Measurements from ENCODE around the gene RNF157.

The RNF157 gene

GRCh38 chr17:76157759-76158158, 82.5 kb downstream of the RNF157 start:
- ATAC-seq, result no peak
- DNase-seq, result no peak

DNA sequence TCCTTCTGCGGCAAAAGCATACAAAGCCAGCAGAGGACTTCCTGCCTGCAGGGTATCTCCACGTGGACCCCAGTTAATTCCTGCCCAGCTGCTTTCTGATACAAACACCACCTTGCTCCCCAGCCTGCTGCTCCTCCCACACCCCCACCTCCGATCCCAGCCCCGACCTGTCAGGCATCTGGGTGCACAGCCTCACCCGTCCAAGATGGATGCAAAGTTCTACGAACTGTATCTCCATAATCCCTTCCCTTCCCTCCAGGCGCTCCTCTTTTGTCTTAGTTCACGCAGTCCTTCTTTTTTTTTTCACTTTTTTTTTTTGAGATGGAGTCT, 83.7 kb downstream of the RNF157 start:
- DNase-seq (no peak), ATAC-seq (no peak)

GRCh38 chr17:76155988-76156661, 84.2 kb downstream of the RNF157 start:
- no peak for ATAC-seq
- DNase-seq, result no peak

- no peak for DNase-seq
- ATAC-seq, result no peak
Observed at GRCh38 chr17:76154936-76155845, 85.1 kb downstream of the RNF157 start.

DNA sequence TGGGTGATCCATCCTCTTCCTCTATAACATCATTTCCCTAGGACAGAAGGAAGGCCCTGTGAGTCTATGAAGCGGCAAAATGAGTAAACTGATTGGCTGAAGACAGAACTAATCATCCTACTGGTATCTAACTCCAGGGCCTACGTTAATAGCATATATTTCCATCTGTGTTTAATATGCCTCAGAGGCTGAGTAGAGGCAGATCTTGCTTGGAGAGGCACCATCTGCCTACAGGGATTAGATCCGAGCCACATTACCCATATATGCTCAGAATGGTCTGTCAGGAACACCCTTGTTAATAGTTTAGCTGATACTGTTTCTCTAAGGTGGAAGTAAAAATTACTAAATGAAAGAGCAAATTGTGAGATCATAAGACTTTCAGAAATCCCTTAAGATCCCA, 86.0 kb downstream of the RNF157 start:
- DNase-seq (no peak), ATAC-seq (no peak)

- DNase-seq, result no peak
Observed at GRCh38 chr17:76153640-76154039, 86.7 kb downstream of the RNF157 start.

DNA sequence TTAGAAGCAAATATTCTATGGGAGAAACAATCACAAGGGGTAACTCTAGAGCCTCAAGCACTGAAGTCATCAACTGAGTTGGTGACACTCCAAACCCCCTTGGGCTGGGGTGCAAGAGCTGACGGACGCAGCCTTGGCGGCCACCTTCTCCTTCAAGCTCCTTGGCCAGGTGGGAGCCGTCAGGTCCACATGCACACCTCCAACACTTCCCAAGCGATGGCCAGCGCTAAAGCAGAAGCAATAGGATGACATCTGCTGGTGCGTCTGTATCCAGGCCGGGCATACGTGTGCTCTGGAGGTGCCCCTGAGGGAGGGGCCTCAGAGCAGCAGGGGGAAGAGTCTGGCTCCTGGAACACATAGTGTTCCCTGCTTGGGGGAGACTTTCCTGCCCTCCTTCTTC, 87.1 kb downstream of the RNF157 start:
- no peak for DNase-seq
- no peak for ATAC-seq

More at GRCh38 chr17:76153640-76154039, 86.7 kb downstream of the RNF157 start:
- no peak for ATAC-seq

DNA sequence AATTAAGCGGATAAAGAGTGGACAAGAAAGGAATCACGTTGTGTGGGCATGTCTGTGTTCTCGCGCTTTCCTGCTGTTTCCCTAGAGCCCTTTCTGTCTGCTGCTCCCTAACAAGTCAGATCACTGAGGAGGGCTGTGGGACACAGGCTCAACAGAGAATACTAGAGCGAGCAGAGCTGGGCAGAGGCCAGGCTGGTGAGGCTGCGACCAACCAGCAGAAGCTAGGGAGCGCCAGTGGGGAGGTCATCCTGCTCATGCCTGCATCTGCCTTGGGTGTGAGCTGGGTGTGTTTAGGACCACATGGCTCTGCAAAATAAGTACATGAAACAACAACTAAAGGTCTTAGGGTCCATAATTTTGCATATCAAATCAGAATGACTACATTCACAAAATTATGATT, 87.7 kb downstream of the RNF157 start:
- ATAC-seq, result no peak
- DNase-seq, result no peak

DNA sequence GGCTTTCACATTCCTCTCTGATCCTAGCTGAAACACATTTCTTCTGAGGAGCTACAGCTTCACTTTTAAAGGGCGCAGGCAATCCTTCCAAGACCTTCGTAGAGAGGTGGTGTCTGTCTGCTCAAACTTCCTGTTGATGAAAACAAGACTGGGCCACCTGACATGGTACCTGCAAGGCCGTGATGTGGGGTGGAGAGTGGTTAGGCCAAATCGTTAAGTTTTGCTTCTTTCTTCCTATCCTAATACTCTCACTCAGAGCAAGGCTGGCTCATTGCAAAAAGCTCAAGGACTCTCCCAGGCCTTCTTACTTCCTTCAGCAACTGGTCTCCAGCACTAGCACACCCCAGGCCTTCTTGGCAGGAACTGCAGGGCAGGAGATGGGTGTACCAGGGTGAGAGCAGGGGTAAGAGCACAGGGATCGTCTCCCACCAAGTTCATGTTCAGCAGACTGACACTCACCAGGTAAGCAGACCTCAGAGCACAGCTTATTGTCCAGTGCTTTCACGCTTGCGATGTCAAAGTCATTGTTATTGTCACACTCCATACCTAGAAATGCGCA, 88.3 kb downstream of the RNF157 start:
- no peak for DNase-seq
- ATAC-seq, result peak; percentile 12

- ATAC-seq, result no peak
Observed at GRCh38 chr17:76150712-76151622, 89.3 kb downstream of the RNF157 start.

GRCh38 chr17:76149214-76149613, 91.1 kb downstream of the RNF157 start:
- DNase-seq (no peak), ATAC-seq (no peak)

More at GRCh38 chr17:76150712-76151622, 89.3 kb downstream of the RNF157 start:
- DNase-seq, result no peak

GRCh38 chr17:76148015-76148326, 92.3 kb downstream of the RNF157 start:
- ATAC-seq (no peak), DNase-seq (no peak)

DNA sequence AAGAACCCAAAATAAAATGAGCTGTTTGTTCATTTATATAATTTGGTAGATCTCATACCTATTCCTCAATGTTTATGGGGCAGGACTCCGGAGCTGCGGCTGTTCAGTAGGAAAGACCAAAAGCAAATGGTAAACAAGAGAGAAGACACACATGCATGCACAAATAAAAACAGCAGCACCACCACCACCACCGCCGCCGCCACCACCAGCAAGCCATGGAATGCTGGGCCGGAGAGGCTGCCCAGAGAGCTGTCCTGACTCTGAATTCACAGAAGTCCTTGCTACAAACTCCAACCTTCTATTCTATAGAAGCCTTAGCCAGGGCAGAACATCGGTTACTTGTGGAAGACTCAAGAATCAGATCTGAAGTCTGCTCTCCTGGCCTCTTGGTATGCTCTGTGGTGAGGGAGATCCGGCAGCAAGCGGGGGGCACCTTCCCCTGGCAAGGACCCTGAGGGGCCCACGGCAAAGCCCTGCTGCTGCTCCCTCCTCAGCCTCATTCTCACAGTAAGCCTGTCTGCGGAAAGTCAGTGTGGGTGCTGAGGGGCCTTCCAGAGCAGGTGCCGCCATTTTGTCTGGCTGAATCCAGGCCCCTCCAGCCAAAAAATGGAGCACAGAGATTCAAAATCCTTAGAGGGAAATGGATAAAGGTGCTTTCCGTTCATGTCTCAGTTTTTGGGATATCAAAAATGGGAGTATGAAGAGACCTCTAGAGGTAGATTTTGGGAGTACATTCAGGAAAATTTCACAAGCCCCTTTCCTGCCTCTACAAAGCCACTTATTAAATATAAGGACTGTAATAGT, 92.9 kb downstream of the RNF157 start:
- DNase-seq (no peak), ATAC-seq (no peak)

DNA sequence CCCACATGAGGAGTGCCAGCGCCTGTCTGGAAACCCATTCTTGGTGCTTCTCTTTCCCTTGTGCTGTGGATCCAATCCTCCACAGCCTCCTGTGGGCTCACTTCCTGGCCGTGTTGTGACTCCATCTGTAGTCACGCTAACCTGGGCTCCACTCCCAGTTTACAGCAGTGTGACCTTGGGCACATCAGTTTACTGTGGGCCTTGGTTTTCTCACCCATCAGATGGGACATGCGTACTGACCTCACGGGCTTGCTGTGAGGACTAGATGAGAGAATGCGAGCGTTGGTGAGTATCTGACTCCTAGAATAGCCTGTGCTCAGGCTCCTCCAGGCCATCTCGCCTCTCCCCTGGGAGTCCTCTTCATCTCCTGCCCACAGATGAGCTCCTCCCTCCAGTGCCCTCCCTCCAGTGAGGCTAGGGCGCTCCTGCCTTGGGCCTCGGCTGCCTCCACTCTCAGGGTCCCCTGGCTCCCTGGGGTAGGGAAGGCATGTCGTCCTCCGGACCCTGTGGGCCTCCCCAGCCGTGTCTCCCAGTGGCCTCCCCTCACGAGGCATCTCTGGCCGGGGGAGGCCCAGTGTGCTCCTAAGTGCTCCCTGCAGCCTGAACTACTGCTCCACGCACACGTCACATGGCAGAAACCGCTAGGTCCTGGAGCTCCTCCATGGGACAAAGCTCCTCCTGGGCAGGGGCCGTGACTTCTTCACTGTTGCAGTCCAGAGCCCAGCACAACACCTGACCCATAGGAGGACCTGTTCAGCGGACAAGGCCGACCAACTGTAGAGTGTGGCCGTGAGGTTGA, 94.0 kb downstream of the RNF157 start:
- DNase-seq (no peak), ATAC-seq (no peak)

DNA sequence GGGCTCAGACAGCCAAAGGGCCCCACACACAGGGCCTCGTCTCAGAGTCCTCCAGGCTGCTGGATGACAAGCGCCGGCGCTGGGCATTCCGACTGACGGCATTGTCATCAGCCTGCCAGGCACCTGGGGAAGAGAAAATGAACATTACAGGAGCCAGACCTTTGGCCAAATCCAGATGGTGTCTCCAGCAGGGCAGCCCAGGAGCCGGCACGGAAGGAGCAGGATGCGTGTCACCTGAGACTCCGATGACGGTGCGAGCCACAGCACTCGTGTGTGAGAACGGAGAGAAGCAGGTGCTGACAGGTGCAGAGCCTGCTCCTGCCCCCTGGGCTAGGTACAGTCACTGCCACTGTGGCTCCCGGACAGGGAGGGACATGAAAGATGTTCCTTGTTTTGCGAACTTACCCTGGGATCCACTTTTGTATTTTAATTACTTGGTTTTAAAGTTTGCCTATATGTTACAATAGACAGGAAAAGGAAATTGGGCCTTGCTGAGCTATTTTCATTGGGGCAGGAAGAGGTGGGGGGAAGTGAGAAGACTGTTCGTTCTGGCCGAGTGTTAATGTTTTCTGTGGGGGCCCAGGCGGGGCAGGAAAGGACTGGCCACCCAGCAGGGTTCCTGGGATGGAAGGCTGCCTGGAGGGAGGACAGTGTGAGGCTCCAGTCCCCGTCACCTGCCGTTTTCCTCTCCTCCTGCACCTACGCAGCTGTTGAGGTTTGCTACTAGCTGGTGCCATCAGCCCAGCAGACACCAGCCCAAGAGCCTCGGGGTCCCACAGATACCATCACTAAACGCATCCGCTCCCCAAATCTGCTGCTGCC, 94.9 kb downstream of the RNF157 start:
- peak; percentile 44 for DNase-seq

DNA sequence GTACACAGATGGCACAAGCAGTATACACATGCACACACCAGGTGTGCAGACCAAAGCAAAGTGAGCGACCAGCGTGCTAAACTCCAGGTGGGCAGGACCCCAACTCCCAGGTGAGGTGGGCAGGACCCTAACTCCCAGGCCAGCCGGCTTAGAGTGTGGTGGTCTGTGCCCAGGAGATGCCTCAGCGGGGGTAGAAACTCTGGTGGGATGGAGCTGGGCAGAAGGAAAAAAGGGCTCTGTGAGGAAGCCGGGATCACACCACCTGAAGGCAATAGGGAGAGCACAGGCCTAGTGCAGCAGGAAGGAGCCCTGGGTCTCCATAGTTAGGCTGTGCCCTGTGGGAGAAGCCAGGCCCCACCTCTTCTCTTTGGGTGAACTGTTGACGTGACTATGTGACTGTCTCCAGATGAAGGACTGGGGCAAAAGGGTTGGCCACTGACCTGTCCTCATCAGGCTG, 97.7 kb downstream of the RNF157 start:
- no peak for DNase-seq
- no peak for ATAC-seq

More for the DNA sequence above, 94.9 kb downstream of the RNF157 start:
- no peak for ATAC-seq

GRCh38 chr17:76142039-76142584, 98.2 kb downstream of the RNF157 start:
- ATAC-seq (no peak), DNase-seq (no peak)

- ATAC-seq (peak; percentile 82), DNase-seq (peak; percentile 91)
Observed at GRCh38 chr17:76141212-76142038, 98.9 kb downstream of the RNF157 start, which contains the start of gene FOXJ1. Gene FOXJ1 (minus strand): TSS chr17:76141245. CDS start chr17:76140395, 850 bp downstream.
